B cell (primary cell): ENCODE measurements around the gene CCDC80.

Experiments
- CTCF ChIP-seq: fragments of 200-600 bp; IDR thresholded peaks from one replicate; pipeline ENCODE4 v1.8.0; 2022; ENCODE audit warnings: antibody characterized with exemption, mild to moderate bottlenecking
- EZH2 ChIP-seq: IDR thresholded peaks from 2 replicates; pipeline ENCODE4 v1.6.1; 2012; ENCODE audit warnings: borderline replicate concordance, low read depth, mild to moderate bottlenecking, moderate library complexity, low read length; ENCODE audit not compliant: insufficient read depth, poor library complexity, severe bottlenecking

GRCh38 chr3:112675943-112676535 lies 35.1 kb upstream of the CCDC80 start:
- TF ChIP-seq EZH2 (no peak), CTCF (no peak)
